ENCODE data around the gene CSNK1G3. TPM values are rescaled to one million over a fixed set of nuclear protein-coding genes. Genes with fewer than 3 reads are reported as not detected.

Gene CSNK1G3
- polyA plus RNA-seq, 2 donors = 6.4 to 7.9 TPM

DNA sequence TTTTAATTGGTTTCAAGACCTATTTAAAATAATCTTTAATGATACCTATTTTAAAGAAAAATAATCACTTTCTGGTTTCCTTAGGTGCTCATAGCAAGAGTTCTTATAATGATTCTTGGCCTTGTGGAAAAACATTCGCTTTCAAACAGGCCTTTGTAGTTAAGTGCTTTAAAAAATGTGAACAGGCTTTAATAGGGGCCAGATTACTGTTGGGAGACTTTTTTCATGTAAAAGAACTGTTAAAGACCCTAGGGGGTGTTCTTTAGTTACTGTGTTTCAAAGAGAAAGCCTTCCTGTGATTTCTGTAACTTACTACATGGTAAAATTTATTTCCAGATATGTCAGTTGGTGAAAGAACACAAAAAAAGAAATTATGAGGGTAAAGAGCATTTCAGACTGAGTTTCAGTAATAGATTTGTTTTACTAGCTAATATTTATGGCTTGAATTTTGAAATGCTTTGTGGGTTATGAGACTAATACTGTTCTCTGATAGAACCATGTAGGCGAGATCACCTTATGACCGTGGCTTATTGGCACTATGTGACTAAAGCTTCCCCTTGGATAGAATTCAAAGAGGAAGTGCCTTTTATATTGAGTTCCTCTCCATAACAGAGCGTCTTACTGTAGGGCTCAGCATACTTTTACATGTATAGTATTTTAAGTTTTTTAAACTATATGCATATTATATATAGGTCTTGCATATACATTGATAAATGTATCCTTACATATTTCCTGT lies 70.7 kb downstream of the CSNK1G3 start:
- WGBS, 2 donors = 76 to 78% methylated on average over 4 of the region's 4 CpGs
- Histone ChIP-seq H3K4me3 (ENCODE audit: low read depth in 1 of 2, low read length in 2 of 2) (no peak overlapping the region), H3K27ac (ENCODE audit: low read depth in 2 of 2, low read length in 1 of 2) (no peak overlapping the region)

DNA sequence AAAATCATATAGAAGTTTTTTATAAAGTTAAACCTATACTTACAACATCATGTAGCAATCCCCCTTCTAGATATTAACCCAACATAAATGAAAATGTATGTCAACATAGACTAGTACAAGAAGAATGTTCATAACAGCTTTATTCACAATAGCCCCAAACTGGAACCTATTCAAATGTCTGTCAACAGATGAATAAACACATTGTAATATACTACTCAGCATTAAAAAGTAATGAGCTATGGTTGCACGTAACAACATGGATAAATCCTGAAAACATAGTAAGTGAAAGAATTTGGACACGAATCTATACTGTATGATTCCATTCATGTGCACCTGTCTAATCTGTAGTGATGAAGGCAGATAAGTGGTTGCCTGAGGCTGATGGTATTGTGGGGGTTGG lies 73.9 kb downstream of the CSNK1G3 start:
- 65 to 78% methylated on average over 2 of the region's 2 CpGs for WGBS, 2 donors
- H3K27me3 ChIP-seq (ENCODE audit: control insufficient read depth in 1 of 2, insufficient read depth in 2 of 2, low read length in 2 of 2) = no peaks in the 10 kb centered on the region
- H3K4me1 ChIP-seq (ENCODE audit: control insufficient read depth in 2 of 2, insufficient read depth in 2 of 2, low read length in 1 of 2) = no peaks in the 10 kb centered on the region
- no peak overlapping the region for H3K27ac ChIP-seq (ENCODE audit: low read depth in 2 of 2, low read length in 1 of 2)
- H3K4me3 ChIP-seq (ENCODE audit: low read depth in 1 of 2, low read length in 2 of 2) = no peak overlapping the region
- no peaks in the 10 kb centered on the region for H3K9me3 ChIP-seq (ENCODE audit: control insufficient read depth in 2 of 2, insufficient read depth in 1 of 2, low read depth in 1 of 2, low read length in 1 of 2)
- no peaks in the 10 kb centered on the region for H3K36me3 ChIP-seq (ENCODE audit: control insufficient read depth in 2 of 2, insufficient read depth in 2 of 2, low read length in 1 of 2)

More for the DNA sequence above, 70.7 kb downstream of the CSNK1G3 start:
- Histone ChIP-seq H3K27me3 (ENCODE audit: control insufficient read depth in 1 of 2, insufficient read depth in 2 of 2, low read length in 2 of 2) (no peaks in the 10 kb centered on the region), H3K9me3 (ENCODE audit: control insufficient read depth in 2 of 2, insufficient read depth in 1 of 2, low read depth in 1 of 2, low read length in 1 of 2) (no peaks in the 10 kb centered on the region), H3K4me1 (ENCODE audit: control insufficient read depth in 2 of 2, insufficient read depth in 2 of 2, low read length in 1 of 2) (no peaks in the 10 kb centered on the region), H3K36me3 (ENCODE audit: control insufficient read depth in 2 of 2, insufficient read depth in 2 of 2, low read length in 1 of 2) (no peaks in the 10 kb centered on the region)

DNA sequence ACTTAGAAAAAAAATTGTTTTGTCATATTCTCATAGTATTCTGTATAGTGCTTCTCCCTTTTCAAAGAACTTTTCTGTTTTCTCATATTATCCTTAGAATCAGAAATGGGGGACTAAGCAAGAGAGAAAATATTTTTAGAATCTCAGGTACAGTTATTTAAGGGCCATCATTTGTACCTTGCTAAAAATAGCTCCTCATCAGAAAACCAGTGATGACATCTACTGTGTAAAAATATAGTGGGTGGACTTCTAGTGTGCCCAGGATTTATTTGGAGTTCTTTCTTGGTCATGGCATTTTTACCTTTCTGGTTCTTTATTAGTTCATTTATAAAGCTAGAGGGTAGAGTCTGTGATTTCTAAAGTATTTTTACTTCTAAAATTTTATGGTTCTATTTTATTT lies 82.5 kb downstream of the CSNK1G3 start:
- H3K4me1 ChIP-seq (ENCODE audit: control insufficient read depth in 2 of 2, insufficient read depth in 2 of 2, low read length in 1 of 2) = no peaks in the 10 kb centered on the region
- H3K27ac ChIP-seq (ENCODE audit: low read depth in 2 of 2, low read length in 1 of 2) = no peak overlapping the region
- no peaks in the 10 kb centered on the region for H3K9me3 ChIP-seq (ENCODE audit: control insufficient read depth in 2 of 2, insufficient read depth in 1 of 2, low read depth in 1 of 2, low read length in 1 of 2)
- H3K36me3 ChIP-seq (ENCODE audit: control insufficient read depth in 2 of 2, insufficient read depth in 2 of 2, low read length in 1 of 2) = no peaks in the 10 kb centered on the region
- no peaks in the 10 kb centered on the region for H3K27me3 ChIP-seq (ENCODE audit: control insufficient read depth in 1 of 2, insufficient read depth in 2 of 2, low read length in 2 of 2)
- no peak overlapping the region for H3K4me3 ChIP-seq (ENCODE audit: low read depth in 1 of 2, low read length in 2 of 2)

DNA sequence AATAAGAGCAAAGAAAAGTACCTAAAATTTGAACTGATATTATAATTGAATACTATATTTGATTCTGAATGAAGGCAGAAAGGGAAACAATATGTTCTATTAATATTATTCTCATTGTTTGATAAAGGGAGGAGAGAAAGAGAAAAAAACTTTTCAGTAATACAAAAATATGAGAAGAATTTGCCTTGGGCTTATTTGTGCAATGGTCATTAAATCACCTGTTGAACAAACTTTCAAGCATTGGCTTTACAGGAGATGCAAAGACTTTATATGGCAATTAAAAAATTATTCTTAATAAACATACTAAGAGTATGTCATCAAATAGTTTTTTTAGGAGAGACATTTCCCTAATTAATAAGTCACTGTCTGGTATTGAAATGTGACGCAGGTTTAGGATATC lies 85.0 kb downstream of the CSNK1G3 start:
- H3K4me1 ChIP-seq (ENCODE audit: control insufficient read depth in 2 of 2, insufficient read depth in 2 of 2, low read length in 1 of 2) = no peaks in the 10 kb centered on the region
- no peaks in the 10 kb centered on the region for H3K9me3 ChIP-seq (ENCODE audit: control insufficient read depth in 2 of 2, insufficient read depth in 1 of 2, low read depth in 1 of 2, low read length in 1 of 2)
- no peaks in the 10 kb centered on the region for H3K36me3 ChIP-seq (ENCODE audit: control insufficient read depth in 2 of 2, insufficient read depth in 2 of 2, low read length in 1 of 2)
- 100% methylated on average over 1 of the region's 1 CpG for WGBS, 2 donors
- H3K27ac ChIP-seq (ENCODE audit: low read depth in 2 of 2, low read length in 1 of 2) = no peak overlapping the region
- H3K4me3 ChIP-seq (ENCODE audit: low read depth in 1 of 2, low read length in 2 of 2) = no peak overlapping the region
- no peaks in the 10 kb centered on the region for H3K27me3 ChIP-seq (ENCODE audit: control insufficient read depth in 1 of 2, insufficient read depth in 2 of 2, low read length in 2 of 2)

DNA sequence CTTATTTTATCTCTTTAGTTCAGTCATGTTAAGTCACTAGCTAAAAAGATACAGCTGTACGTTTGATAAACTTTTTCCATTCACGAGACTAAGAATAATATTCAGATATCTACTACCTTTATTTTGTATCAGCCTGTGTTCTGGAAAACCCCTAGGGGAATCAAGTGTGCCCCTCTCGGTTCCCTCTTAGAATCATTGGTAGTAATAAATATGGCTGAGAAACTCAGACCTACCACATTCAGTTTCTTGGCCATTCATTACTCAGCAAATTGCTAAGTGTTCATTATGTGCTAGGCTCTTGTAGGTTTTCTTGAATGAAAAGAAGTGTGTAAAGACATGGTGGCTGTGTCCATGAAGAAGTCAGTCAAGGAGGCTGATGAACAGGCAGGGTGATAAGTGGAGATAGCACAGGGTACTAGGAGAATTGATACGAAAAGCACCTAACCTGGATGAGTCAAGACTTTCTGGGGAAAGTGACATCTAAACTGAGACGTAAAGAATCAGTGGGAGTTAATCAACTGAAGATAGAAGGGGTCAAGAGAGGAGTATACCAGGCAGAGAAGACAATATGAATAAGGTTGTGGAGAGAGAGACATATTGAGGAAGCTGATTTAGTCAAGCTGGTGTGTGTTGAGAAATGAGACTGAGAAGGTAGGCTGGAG lies 86.2 kb downstream of the CSNK1G3 start:
- H3K36me3 ChIP-seq (ENCODE audit: control insufficient read depth in 2 of 2, insufficient read depth in 2 of 2, low read length in 1 of 2) = peaks cover 0 to 2% of the 10 kb centered on the region in 2 donors
- H3K4me1 ChIP-seq (ENCODE audit: control insufficient read depth in 2 of 2, insufficient read depth in 2 of 2, low read length in 1 of 2) = no peaks in the 10 kb centered on the region
- H3K27me3 ChIP-seq (ENCODE audit: control insufficient read depth in 1 of 2, insufficient read depth in 2 of 2, low read length in 2 of 2) = no peaks in the 10 kb centered on the region
- 92 to 96% methylated on average over 5 of the region's 5 CpGs for WGBS, 2 donors
- no peak overlapping the region for H3K27ac ChIP-seq (ENCODE audit: low read depth in 2 of 2, low read length in 1 of 2)
- no peak overlapping the region for H3K4me3 ChIP-seq (ENCODE audit: low read depth in 1 of 2, low read length in 2 of 2)
- H3K9me3 ChIP-seq (ENCODE audit: control insufficient read depth in 2 of 2, insufficient read depth in 1 of 2, low read depth in 1 of 2, low read length in 1 of 2) = no peaks in the 10 kb centered on the region

DNA sequence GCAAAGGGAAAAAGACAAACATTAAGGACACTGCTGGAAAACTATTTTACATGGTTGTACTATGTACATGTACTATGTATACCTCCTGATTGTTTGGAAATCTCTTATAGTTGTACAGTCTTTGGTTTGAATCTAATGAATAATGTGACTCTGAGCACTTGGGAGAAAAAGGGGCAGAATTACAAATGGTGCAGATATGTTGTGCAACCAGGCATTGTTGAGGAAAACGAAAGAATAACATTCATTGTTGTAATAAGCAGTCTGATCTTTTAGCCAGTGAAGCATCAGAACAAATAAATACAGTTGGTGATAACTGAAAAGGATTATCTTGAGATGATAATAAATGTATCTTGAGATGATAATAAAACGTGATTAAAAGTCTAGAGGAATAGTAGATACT lies 87.2 kb downstream of the CSNK1G3 start:
- H3K27ac ChIP-seq (ENCODE audit: low read depth in 2 of 2, low read length in 1 of 2) = no peak overlapping the region
- H3K4me1 ChIP-seq (ENCODE audit: control insufficient read depth in 2 of 2, insufficient read depth in 2 of 2, low read length in 1 of 2) = no peaks in the 10 kb centered on the region
- no peaks in the 10 kb centered on the region for H3K9me3 ChIP-seq (ENCODE audit: control insufficient read depth in 2 of 2, insufficient read depth in 1 of 2, low read depth in 1 of 2, low read length in 1 of 2)
- H3K36me3 ChIP-seq (ENCODE audit: control insufficient read depth in 2 of 2, insufficient read depth in 2 of 2, low read length in 1 of 2) = peaks cover 0 to 2% of the 10 kb centered on the region in 2 donors
- H3K4me3 ChIP-seq (ENCODE audit: low read depth in 1 of 2, low read length in 2 of 2) = no peak overlapping the region
- 81% methylated on average over 2 of the region's 2 CpGs for WGBS, 2 donors
- H3K27me3 ChIP-seq (ENCODE audit: control insufficient read depth in 1 of 2, insufficient read depth in 2 of 2, low read length in 2 of 2) = no peaks in the 10 kb centered on the region

DNA sequence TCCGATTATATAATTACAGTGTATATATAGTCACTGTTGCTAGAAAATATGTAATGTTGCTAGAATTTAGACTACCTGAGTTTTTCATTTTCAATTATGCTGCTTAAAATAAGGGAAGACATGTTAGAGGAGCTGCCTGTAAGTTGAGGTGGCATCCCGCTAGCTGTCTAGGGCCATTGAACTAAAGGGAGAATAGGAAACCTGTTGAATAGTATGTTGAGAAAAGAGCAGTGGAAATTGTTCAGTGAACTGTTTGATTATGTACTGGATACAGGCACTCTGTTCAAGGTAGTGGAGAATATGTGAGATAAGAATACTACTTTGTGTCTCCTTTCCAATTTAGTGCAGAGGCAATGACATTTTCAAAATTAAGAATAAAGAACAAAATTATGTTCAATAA lies 89.6 kb downstream of the CSNK1G3 start:
- Histone ChIP-seq H3K4me3 (ENCODE audit: low read depth in 1 of 2, low read length in 2 of 2) (no peak overlapping the region), H3K36me3 (ENCODE audit: control insufficient read depth in 2 of 2, insufficient read depth in 2 of 2, low read length in 1 of 2) (peaks cover 0 to 2% of the 10 kb centered on the region in 2 donors), H3K27me3 (ENCODE audit: control insufficient read depth in 1 of 2, insufficient read depth in 2 of 2, low read length in 2 of 2) (no peaks in the 10 kb centered on the region), H3K9me3 (ENCODE audit: control insufficient read depth in 2 of 2, insufficient read depth in 1 of 2, low read depth in 1 of 2, low read length in 1 of 2) (no peaks in the 10 kb centered on the region), H3K27ac (ENCODE audit: low read depth in 2 of 2, low read length in 1 of 2) (no peak overlapping the region), H3K4me1 (ENCODE audit: control insufficient read depth in 2 of 2, insufficient read depth in 2 of 2, low read length in 1 of 2) (no peaks in the 10 kb centered on the region)
- 96 to 97% methylated on average over 2 of the region's 2 CpGs for WGBS, 2 donors

DNA sequence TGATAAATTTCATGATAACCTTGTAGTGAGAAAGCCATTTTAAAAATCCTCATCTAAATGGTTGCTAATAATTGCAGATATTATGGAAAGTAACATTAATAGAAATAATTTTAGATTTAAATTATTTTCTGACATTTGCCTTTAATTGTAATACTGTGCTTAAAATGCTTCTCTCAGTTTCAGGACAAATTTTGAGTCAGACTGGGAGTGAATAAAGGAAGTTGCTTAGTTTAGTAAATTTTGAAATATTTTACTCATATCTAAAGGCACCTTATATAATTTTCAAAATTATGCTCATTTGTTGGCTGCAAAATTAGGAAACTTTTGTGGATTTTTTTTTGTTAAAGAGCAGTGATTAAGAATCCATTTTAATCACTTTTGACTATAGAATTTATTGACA lies 93.8 kb downstream of the CSNK1G3 start:
- no peak overlapping the region for H3K27ac ChIP-seq (ENCODE audit: low read depth in 2 of 2, low read length in 1 of 2)
- no peaks in the 10 kb centered on the region for H3K27me3 ChIP-seq (ENCODE audit: control insufficient read depth in 1 of 2, insufficient read depth in 2 of 2, low read length in 2 of 2)
- H3K9me3 ChIP-seq (ENCODE audit: control insufficient read depth in 2 of 2, insufficient read depth in 1 of 2, low read depth in 1 of 2, low read length in 1 of 2) = no peaks in the 10 kb centered on the region
- no peak overlapping the region for H3K4me3 ChIP-seq (ENCODE audit: low read depth in 1 of 2, low read length in 2 of 2)
- H3K36me3 ChIP-seq (ENCODE audit: control insufficient read depth in 2 of 2, insufficient read depth in 2 of 2, low read length in 1 of 2) = peaks cover 0 to 2% of the 10 kb centered on the region in 2 donors
- no peaks in the 10 kb centered on the region for H3K4me1 ChIP-seq (ENCODE audit: control insufficient read depth in 2 of 2, insufficient read depth in 2 of 2, low read length in 1 of 2)

DNA sequence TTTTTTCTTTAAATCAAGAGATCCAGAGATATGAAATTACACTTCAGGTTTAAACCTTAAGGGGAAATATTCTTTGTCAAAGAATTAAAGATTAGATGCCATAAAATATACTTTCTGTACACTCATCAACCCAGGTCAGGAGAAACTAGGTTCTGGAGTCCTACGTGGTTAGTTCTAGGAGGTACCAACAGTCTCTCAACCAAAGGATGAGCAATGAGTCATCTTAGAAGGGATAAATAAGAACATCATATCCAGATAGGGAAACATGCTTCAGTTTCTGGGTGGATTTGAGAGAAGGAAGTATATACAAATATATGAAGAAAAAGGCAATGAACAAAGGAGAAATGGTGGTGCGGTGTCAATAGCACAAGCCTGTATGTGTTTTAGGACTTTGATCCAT lies 98.2 kb downstream of the CSNK1G3 start:
- Histone ChIP-seq H3K36me3 (ENCODE audit: control insufficient read depth in 2 of 2, insufficient read depth in 2 of 2, low read length in 1 of 2) (no peaks in the 10 kb centered on the region), H3K9me3 (ENCODE audit: control insufficient read depth in 2 of 2, insufficient read depth in 1 of 2, low read depth in 1 of 2, low read length in 1 of 2) (no peaks in the 10 kb centered on the region), H3K27ac (ENCODE audit: low read depth in 2 of 2, low read length in 1 of 2) (no peak overlapping the region), H3K4me3 (ENCODE audit: low read depth in 1 of 2, low read length in 2 of 2) (no peak overlapping the region), H3K4me1 (ENCODE audit: control insufficient read depth in 2 of 2, insufficient read depth in 2 of 2, low read length in 1 of 2) (no peaks in the 10 kb centered on the region), H3K27me3 (ENCODE audit: control insufficient read depth in 1 of 2, insufficient read depth in 2 of 2, low read length in 2 of 2) (no peaks in the 10 kb centered on the region)
- WGBS, 2 donors = 87 to 91% methylated on average over 2 of the region's 2 CpGs

All from esophagus (tissue), 2 donors.